GM18520 (cell line): ENCODE results near the gene FAM89A.
"Not testable (repeated sequence)": the region's sequence is repeated elsewhere in the genome, so short reads cannot be mapped to it uniquely, and the experiment has no call there.

ENCODE experiments used
- ATAC-seq: cut with Tn5 transposase; IDR thresholded peaks from one replicate; pipeline ENCODE4 v1.9.1; 2021; ENCODE audit not compliant: unreplicated experiment

The FAM89A gene

GRCh38 chr1:231058416-231059109 lies 18.5 kb upstream of the FAM89A start:
- no peak for ATAC-seq

DNA sequence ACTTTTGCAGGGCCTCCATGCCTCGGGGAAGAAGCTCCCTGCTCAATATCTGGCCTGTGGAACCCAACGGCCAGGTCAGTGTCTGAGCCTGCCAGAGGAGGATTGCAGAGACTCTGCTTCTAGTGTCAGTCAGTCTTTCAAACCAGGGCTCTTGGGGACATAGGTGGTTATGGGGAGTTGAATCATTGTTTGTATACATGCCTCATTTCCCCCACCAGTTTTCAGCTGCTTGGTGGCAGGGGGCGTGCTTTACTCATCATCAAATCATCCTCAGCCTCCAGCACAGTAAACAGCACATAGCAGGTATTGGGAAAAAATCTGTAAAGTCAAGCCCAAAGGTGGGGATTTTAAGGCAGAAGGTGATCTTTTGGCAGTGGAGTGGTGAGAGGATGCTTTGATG lies 17.4 kb upstream of the FAM89A start:
- no peak for ATAC-seq

DNA sequence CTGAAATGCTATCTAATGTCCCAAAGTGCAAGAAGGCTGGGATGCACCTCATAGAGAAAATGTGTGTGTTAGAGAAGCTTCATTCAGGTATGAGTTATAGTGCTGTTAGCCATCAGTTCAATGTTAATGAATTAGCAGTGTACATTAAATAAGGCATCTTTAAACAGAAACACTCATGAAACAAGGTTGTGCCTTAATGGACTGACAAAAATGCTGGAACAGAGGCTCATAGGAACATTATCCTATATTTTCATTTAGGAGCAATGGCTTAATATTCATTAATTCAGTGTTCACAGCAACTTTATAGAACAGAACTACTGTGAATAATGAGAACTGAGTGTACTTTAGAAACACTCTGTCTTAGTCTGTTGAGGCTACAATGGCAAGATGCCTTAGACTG lies 15.2 kb upstream of the FAM89A start:
- no peak for ATAC-seq

- peak; percentile 54 for ATAC-seq
Observed at GRCh38 chr1:231053493-231054162, 13.6 kb upstream of the FAM89A start.

- no peak for ATAC-seq
Observed at GRCh38 chr1:231052777-231053176, 12.7 kb upstream of the FAM89A start.

GRCh38 chr1:231050932-231051331 lies 10.9 kb upstream of the FAM89A start:
- ATAC-seq, result not testable (repeated sequence)

DNA sequence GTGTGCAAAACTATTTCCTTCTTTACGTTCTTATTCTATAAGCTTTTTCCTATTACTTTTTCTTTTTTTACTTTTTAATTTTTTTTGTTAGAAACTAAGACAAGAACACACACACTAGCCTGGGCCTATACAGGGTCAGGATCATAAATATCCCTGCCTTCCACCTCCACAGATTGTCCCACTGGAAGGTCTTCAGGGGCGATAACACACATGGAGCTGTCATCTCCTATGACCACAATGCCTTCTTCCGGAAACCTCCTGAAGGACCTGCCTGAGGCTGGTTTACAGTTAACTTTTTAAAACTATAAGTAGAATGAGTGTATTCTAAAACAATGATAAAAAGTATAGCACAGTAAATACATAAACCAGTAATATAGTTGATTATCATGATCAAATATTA lies 10.3 kb upstream of the FAM89A start:
- no peak for ATAC-seq

GRCh38 chr1:231049121-231049979 lies 9.3 kb upstream of the FAM89A start:
- ATAC-seq, result no peak

GRCh38 chr1:231048419-231048818 lies 8.4 kb upstream of the FAM89A start:
- ATAC-seq, result not testable (repeated sequence)

GRCh38 chr1:231047529-231047928 lies 7.5 kb upstream of the FAM89A start:
- ATAC-seq, result not testable (repeated sequence)

DNA sequence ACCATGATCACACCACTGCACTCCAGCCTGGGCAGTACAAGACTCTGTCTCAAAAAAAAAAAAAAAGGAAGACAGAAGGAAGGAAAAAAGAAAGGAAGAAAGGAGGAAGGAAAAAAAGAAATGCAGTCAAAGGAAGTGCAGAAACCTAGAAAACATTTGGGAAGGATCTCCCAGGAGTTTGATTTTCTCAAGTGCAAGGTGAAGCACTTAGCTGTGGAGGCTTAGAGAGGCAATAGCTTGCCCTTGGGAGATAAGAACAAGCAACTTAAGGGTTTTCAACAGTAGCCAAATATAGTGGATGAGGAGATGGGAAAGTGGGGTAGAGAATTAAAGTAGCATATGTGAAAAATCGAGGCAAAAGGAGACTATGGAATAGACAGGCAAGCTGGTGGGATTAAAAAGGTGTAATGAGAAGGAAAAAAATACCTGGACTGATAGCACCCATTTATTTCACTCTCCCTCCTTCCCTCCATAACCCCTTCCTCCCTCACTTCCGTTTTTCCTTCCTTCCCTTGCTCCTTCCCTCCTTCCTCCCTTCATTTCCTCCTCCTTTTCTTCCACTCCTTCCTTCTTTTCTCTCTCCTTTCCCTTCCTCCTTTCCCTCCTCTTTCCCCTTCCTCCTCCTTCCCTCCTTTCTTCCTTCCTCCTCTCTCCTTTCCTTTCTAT lies 6.8 kb upstream of the FAM89A start:
- ATAC-seq, result no peak

DNA sequence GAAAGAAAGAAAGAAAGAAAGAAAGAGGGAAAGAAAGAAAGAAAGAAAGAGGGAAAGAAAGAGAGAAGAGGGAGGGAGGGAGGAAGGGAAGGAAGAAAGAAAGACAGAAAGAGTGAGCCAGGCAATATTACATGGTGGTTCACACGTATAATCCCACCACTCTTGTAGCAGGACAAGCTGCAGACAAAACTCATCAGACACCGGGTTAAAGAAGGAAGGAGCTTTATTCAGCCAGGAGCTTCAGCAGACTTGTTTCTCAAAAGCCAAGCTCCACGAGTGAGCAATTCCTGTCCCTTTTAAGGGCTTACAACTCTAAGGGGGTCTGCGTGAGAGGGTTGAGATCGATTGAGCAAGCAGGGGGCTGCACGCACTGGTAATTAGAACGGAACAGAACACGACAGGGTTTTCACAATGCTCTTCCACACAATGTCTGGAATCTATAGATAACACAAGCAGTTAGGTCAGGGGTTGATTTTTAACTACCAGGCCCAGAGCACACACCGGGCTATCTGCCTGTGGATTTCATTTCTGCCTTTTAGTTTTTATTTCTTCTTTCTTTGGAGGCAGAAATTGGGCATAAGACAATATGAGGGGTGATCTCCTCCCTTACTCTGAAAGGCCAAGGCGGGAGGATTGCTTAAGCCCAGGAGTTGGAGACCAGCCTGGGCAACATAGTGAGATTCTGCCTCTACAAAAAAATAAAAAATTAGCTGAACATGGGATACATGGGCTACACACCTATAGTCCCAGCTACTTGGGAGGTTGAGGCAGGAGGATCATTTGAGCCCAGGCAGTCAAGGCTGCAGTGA lies 6.1 kb upstream of the FAM89A start:
- ATAC-seq, result not testable (repeated sequence)

DNA sequence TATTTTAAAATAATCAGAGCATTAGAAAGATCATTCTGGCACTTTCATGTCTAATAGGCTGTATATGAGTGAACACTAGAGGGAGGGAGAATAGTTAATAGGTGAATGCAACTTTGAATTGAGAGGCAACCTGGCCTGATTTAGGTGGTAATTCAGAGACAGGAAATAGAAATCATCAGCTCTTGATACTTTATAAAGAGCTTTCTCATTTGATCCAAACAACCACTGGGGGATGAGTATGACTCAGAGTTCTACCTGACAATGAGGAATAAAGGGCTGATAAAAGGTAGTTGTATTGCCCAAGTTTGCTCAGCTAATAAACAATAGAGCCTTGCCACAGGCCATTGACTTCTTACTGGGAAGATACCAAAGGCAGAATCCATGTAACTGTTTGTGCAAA lies 5.2 kb upstream of the FAM89A start:
- ATAC-seq, result no peak

GRCh38 chr1:231044588-231044987 lies 4.5 kb upstream of the FAM89A start:
- no peak for ATAC-seq

DNA sequence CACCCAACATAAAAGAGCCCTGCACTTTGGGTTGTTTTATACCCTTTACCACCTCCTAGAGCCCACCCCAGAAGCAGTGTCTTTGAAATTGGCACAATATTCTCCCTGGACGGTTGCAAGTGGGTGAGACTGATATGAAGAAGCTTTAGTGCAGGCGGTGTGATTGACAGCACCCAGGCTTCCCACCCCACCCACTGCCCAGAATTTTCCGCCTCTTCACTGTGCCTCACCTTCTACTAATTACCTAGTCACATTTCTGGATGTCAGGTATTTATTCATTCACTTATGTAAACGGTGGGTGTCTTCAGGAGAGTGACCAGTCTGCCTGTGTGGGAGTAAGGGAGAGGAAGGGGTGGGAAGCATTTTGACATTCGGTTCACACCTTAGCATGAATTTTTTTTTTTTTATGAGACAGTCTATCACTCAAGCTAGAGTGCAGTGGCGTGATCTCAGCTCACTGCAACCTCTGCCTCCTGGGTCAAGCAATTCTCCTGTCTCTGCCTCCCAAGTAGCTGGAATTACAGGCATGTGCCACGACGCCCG lies 1.7 kb upstream of the FAM89A start:
- no peak for ATAC-seq

DNA sequence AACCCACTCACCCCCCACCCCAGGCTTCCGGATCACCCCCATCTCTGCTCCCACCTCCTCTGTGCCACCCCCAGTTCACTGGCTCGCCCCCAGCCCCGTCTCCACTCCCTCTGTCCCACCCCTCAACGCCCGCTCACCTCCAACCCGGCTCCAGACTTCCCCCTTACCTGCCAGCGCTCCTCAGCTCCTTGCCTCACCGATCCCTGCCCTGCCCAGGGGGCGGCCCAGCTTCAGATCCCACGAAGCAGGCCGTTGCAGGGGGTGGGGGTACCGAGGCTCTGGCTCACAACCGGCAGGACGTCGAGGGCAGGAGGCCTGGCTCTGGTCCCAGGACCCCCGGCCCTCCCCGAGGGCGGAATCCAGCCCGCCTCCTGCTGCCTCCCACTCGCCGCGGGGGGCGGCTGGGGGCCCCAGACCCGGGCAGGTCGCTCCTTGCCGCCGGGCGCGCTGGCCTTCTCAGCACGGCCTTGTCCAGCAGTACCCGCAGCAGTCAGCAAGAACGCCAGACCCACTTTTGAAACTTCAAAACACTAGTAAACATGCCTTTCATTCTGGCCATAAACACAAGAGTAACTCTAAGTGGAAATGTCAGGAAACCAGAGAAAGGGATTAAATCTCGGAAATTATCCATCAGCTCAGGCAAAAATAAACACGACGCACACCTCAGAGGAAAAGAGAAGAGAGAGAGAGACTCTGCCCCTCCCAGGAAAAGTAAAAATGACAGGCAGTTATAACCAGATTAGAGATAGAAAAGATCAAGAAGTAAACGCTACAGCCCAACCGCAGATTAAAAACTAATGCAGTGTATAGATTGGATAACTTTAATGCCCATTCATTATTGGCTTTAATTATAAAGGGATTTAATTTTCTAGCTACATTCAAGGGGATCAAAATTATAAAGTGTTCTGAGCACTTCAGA lies 1.0 kb upstream of the FAM89A start:
- ATAC-seq, result no peak

- ATAC-seq, result no peak
Observed at GRCh38 chr1:231039161-231040018, 664 bp downstream of the FAM89A start.
